OCI-LY7 (cell line): ENCODE results near the gene MCAT.

ENCODE experiments used
- CTCF ChIP-seq: fragments of 200-600 bp; sonication (generic); conservative IDR thresholded peaks from 2 replicates; pipeline ENCODE4 v1.5.1; 2014; ENCODE audit warnings: mild to moderate bottlenecking, antibody characterized with exemption, low read length, moderate library complexity, mixed read lengths
- EZH2phosphoT487 ChIP-seq: fragments of 200-600 bp; sonication (generic); IDR thresholded peaks from 2 replicates; pipeline ENCODE4 v1.6.1; 2018; ENCODE audit warnings: low read depth, borderline replicate concordance, mild to moderate bottlenecking, mixed run types, antibody characterized with exemption, low read length, moderate library complexity, mixed read lengths

- TF ChIP-seq CTCF = no peak
- no peak for TF ChIP-seq EZH2phosphoT487
Observed at GRCh38 chr22:43167001-43167589, 23.9 kb upstream of the MCAT start.
